Activated T-cell treated with anti-CD3 and anti-CD28 coated beads, Interleukin-2, amount 50 U/mL, for 4 hours (primary cell): ENCODE results near the gene LAMA2. TPM values are rescaled to one million over a fixed set of nuclear protein-coding genes. Genes with fewer than 3 reads are reported as not detected.

ENCODE experiments used
- ATAC-seq, 2 donors: fragments of 200-7000 bp; cut with Tn5 transposase; one replicate each; pipeline ENCODE4 v1.10.0; 2021
- DNase-seq: peaks from one replicate; pipeline ENCODE4 v3.0.0-alpha.2; 2020
- H3K27me3 Mint-ChIP-seq: one replicate; pipeline ENCODE4 v1.8.0; 2021; ENCODE audit warnings: low read depth, mixed read lengths
- H3K36me3 Mint-ChIP-seq: one replicate; pipeline ENCODE4 v1.8.0; 2022; ENCODE audit warnings: mixed read lengths; ENCODE audit not compliant: insufficient read depth
- H3K4me1 Mint-ChIP-seq: one replicate; pipeline ENCODE4 v1.8.0; 2021; ENCODE audit warnings: low read depth, mixed read lengths
- H3K4me3 Mint-ChIP-seq: one replicate; pipeline ENCODE4 v1.8.0; 2021; ENCODE audit warnings: mild to moderate bottlenecking, moderate library complexity, mixed read lengths
- H3K9me3 Mint-ChIP-seq: one replicate; pipeline ENCODE4 v1.8.0; 2021; ENCODE audit warnings: mixed read lengths
- total RNA-seq, 3 donors: library from RNA; stranded (reverse); gene quantifications; one replicate each; pipeline ENCODE4 v1.2.1, GENCODE V29; 2021

LAMA2 gene
- total RNA-seq, 3 donors from 2014 or later: 2.1 to 4.7 (median 3.8) TPM

DNA sequence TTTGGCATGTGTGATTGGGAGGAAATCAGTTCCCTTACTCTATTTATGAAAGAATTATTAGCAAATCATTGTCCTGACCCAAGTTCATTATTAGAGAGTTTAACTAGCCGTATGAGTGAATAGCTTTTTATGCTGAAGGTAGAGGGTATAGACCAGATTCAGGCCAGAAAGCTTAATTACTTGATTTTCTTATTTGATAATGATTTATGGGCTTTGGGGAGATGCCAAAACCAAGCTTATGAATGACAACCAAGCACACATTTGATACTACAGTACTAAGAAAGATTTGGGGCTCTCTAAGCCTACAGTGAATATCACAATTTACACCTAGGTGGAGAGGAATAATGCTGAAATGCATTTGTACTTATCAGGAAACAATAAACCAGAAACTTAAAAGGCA lies 633.8 kb downstream of the LAMA2 start:
- DNase-seq: no peak
- no peaks in the 10 kb centered on the region for H3K27me3 Mint-ChIP-seq
- H3K36me3 Mint-ChIP-seq: peaks cover 4% of the 10 kb centered on the region
- no peak for ATAC-seq
- no peak overlapping the region for H3K4me3 Mint-ChIP-seq
- H3K4me1 Mint-ChIP-seq: peaks cover 5% of the 10 kb centered on the region
- no peaks in the 10 kb centered on the region for H3K9me3 Mint-ChIP-seq

GRCh38 chr6:129517288-129517687 lies 634.4 kb downstream of the LAMA2 start:
- H3K36me3 Mint-ChIP-seq: peaks cover 3% of the 10 kb centered on the region
- DNase-seq: no peak
- no peak for ATAC-seq
- H3K4me1 Mint-ChIP-seq: peaks cover 5% of the 10 kb centered on the region
- H3K9me3 Mint-ChIP-seq: no peaks in the 10 kb centered on the region
- no peak overlapping the region for H3K4me3 Mint-ChIP-seq
- no peaks in the 10 kb centered on the region for H3K27me3 Mint-ChIP-seq

- peaks cover 5% of the 10 kb centered on the region for H3K4me1 Mint-ChIP-seq
- no peak for DNase-seq
- H3K27me3 Mint-ChIP-seq: no peaks in the 10 kb centered on the region
- ATAC-seq: no peak
- H3K9me3 Mint-ChIP-seq: no peaks in the 10 kb centered on the region
- H3K4me3 Mint-ChIP-seq: no peak overlapping the region
- no peaks in the 10 kb centered on the region for H3K36me3 Mint-ChIP-seq
Observed at GRCh38 chr6:129519750-129520149, 636.8 kb downstream of the LAMA2 start.

DNA sequence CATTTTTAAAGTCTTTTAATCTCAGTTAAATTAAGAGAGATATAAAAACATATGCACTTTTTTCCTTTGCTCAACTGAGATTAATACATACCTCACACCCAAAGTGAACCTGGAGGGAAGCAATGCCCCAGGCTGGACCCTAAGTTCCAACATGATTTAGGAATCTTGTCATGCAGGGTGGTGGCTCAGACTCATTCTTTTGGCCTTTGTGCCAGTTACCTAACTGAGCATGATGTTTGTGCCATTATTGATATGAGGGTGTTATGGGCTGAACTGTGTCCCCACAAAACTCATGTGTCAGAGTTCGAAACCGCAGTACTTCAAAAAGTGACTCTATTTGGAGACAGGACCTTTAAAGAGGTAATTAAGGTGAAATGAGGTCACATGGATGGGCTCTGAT lies 639.0 kb downstream of the LAMA2 start:
- ATAC-seq (no peak), DNase-seq (no peak)
- no peak overlapping the region for H3K4me3 Mint-ChIP-seq
- no peaks in the 10 kb centered on the region for H3K36me3 Mint-ChIP-seq
- no peaks in the 10 kb centered on the region for H3K9me3 Mint-ChIP-seq
- H3K4me1 Mint-ChIP-seq: peaks cover 5% of the 10 kb centered on the region
- no peaks in the 10 kb centered on the region for H3K27me3 Mint-ChIP-seq

DNA sequence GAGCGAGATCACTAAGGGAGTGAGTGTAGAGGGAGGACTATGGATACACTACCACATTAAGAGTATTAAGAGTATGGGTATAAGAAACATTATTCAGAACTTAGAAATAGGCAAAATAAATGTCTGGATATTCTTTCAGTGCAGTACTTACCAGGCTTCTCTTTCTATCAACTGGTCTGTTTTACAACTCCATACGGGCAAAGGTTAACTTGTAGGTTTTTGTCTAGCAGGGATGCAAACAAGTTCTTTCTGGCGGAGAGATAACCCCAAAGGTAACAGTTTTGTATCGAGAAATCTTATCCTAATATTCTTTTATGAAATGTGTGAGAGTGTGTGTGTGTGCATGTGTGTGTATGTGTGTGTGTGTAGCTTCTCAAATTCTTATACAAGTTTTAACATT lies 640.9 kb downstream of the LAMA2 start:
- no peak overlapping the region for H3K4me3 Mint-ChIP-seq
- no peaks in the 10 kb centered on the region for H3K36me3 Mint-ChIP-seq
- DNase-seq (no peak), ATAC-seq (no peak)
- no peaks in the 10 kb centered on the region for H3K9me3 Mint-ChIP-seq
- peaks cover 2% of the 10 kb centered on the region for H3K27me3 Mint-ChIP-seq
- H3K4me1 Mint-ChIP-seq: peaks cover 5% of the 10 kb centered on the region

DNA sequence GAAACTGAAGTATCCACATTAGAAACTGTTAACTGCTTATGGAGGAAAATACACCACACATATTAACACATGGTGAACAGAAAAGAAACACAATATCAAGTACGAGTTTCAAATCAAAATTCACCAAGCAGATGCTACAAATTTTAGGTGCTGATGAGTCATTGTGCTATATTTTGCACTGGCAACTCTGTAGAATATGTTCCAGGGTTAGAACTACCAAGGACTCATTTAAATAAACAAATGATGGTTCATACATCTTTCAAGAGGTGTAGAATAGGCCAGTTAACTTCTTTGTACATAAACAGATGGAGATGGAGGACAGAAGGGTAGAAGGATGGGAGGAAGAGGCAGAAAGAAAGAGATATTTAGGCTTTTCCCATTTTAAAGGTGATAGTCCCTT lies 642.1 kb downstream of the LAMA2 start:
- no peak for DNase-seq
- Mint-ChIP-seq H3K9me3 (no peaks in the 10 kb centered on the region), H3K36me3 (no peaks in the 10 kb centered on the region), H3K4me1 (peaks cover 5% of the 10 kb centered on the region), H3K27me3 (peaks cover 2% of the 10 kb centered on the region), H3K4me3 (no peak overlapping the region)
- no peak for ATAC-seq

DNA sequence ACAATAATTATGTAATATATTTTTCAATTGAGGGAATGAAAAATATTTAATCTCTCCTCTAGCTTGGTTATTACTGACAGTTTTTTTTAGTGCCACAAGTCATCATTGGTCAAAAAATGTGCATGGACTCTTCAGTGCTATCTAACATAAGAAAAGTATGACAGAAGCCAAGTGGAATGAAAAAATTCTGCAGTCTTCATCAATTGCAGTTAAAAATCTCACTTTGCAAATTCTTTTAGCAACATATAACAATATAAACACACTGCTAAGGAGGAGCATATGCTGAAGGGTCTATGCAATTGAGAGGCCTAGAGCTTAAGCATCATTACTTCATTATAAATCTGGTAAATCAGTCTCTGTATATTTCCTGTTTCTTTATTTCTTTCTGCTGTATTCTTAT lies 652.0 kb downstream of the LAMA2 start:
- H3K27me3 Mint-ChIP-seq: no peaks in the 10 kb centered on the region
- no peak overlapping the region for H3K4me3 Mint-ChIP-seq
- H3K9me3 Mint-ChIP-seq: peaks cover 7% of the 10 kb centered on the region
- no peaks in the 10 kb centered on the region for H3K4me1 Mint-ChIP-seq
- no peaks in the 10 kb centered on the region for H3K36me3 Mint-ChIP-seq
- no peak for ATAC-seq
- DNase-seq: no peak

- ATAC-seq (no peak), DNase-seq (no peak)
- Mint-ChIP-seq H3K36me3 (no peaks in the 10 kb centered on the region), H3K27me3 (no peaks in the 10 kb centered on the region), H3K4me1 (no peaks in the 10 kb centered on the region), H3K4me3 (no peak overlapping the region), H3K9me3 (peaks cover 7% of the 10 kb centered on the region)
Observed at GRCh38 chr6:129536271-129536670, 653.3 kb downstream of the LAMA2 start.

- Mint-ChIP-seq H3K27me3 (no peaks in the 10 kb centered on the region), H3K4me1 (peaks cover under 1% of the 10 kb centered on the region), H3K36me3 (no peaks in the 10 kb centered on the region), H3K9me3 (peaks cover 2% of the 10 kb centered on the region), H3K4me3 (no peak overlapping the region)
- ATAC-seq (no peak), DNase-seq (no peak)
Observed at GRCh38 chr6:129539032-129539431, 656.1 kb downstream of the LAMA2 start.

DNA sequence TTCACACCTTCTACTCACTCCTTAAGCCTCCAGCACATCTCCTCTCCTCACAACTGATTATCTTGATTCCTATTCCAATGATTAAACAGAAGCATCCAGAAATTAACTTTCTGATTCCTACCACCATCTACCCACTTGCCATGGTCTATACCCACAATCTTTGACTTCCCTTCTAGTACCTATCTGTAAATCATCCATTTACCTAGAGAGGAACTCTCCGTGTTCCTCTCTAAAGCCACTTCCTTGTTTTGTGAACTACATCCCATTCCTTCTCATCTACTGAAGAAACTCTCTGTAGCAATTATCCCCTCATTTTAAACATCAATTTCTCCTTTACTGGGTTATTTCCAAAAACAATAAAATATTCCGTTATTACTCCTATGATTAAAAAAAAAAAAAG lies 659.8 kb downstream of the LAMA2 start:
- Mint-ChIP-seq H3K36me3 (peaks cover 2% of the 10 kb centered on the region), H3K9me3 (no peaks in the 10 kb centered on the region), H3K4me1 (peaks cover 3% of the 10 kb centered on the region), H3K27me3 (no peaks in the 10 kb centered on the region), H3K4me3 (no peak overlapping the region)
- ATAC-seq (no peak), DNase-seq (no peak)

DNA sequence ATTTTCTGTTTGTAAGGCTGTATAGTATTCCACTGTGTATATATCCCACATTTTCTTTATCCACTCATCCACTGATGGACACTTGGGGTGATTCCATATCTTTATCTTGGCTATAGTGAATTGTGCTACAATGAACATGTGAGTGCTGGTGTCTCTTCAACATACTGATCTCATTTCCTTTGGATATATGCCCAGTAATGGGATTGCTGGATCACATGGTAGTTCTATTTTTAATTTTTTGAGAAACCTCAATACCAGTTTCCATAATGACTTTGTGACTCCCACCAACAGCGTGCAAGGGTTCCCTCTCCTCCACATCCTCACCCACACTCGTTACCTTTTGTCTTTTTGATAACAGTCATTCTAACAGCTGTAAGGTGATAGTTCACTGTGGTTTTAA lies 661.0 kb downstream of the LAMA2 start:
- Mint-ChIP-seq H3K4me1 (peaks cover 3% of the 10 kb centered on the region), H3K4me3 (no peak overlapping the region), H3K9me3 (no peaks in the 10 kb centered on the region), H3K36me3 (peaks cover 2% of the 10 kb centered on the region), H3K27me3 (no peaks in the 10 kb centered on the region)
- DNase-seq: no peak
- ATAC-seq: no peak

DNA sequence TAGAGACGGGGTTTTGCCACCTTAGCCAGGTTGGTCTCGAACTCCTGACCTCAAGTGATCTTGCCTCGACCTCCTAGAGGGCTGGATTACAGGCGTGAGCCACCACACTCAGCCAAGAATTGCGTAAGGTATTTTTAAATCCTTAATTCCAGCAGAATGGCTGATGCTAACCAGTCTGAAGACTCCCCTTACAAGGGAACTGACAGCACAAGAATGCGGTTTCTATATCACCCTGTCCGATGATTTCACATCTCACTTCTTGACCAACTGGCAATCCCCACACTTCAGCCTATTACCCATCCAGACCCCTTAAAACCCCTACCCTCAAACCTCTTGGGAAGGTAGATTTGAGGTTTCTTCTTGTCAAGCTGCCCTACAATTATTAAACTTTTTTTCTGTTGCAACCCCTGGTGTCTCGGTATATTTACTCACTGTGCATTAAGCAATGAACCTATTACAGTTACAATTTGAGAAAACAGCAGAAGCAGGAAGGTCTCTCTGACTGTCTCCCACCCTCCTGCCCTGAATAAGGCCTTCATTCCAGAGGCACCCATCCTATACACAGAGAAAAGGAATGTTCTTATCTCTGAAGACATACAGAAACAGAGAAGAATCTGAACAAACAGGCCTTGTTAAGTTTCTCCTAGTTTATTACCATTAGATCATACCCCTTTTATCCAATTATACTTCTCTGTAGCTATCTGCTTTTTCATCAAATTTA lies 662.1 kb downstream of the LAMA2 start:
- no peaks in the 10 kb centered on the region for H3K27me3 Mint-ChIP-seq
- ATAC-seq: no peak
- DNase-seq: no peak
- H3K4me1 Mint-ChIP-seq: peaks cover 3% of the 10 kb centered on the region
- no peaks in the 10 kb centered on the region for H3K9me3 Mint-ChIP-seq
- H3K36me3 Mint-ChIP-seq: peaks cover 2% of the 10 kb centered on the region
- no peak overlapping the region for H3K4me3 Mint-ChIP-seq

- DNase-seq (no peak), ATAC-seq (no peak)
- no peaks in the 10 kb centered on the region for H3K27me3 Mint-ChIP-seq
- peaks cover 2% of the 10 kb centered on the region for H3K36me3 Mint-ChIP-seq
- H3K4me3 Mint-ChIP-seq: no peak overlapping the region
- H3K9me3 Mint-ChIP-seq: no peaks in the 10 kb centered on the region
- H3K4me1 Mint-ChIP-seq: peaks cover 3% of the 10 kb centered on the region
Observed at GRCh38 chr6:129546702-129547101, 663.8 kb downstream of the LAMA2 start.

DNA sequence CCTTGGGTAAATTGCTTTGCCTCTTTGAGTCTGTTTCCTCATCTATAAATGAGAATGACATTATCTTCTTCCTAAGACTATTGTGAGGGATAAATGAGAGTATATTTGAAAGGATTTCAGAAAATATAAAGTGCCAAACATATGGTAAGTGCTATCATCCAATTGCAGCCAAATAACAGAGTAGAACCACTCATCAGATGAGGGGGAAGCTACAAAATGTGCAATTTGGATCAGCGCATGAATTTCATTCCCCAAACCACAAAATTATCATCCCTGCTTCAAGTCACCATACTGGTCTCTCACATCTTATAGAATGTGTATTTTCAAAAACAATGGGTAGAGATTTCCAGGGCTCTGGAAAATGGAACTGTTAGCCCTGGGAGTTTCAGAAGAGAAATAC lies 668.5 kb downstream of the LAMA2 start:
- no peaks in the 10 kb centered on the region for H3K27me3 Mint-ChIP-seq
- no peak for DNase-seq
- no peaks in the 10 kb centered on the region for H3K4me1 Mint-ChIP-seq
- H3K36me3 Mint-ChIP-seq: no peaks in the 10 kb centered on the region
- H3K4me3 Mint-ChIP-seq: no peak overlapping the region
- ATAC-seq: no peak
- no peaks in the 10 kb centered on the region for H3K9me3 Mint-ChIP-seq

DNA sequence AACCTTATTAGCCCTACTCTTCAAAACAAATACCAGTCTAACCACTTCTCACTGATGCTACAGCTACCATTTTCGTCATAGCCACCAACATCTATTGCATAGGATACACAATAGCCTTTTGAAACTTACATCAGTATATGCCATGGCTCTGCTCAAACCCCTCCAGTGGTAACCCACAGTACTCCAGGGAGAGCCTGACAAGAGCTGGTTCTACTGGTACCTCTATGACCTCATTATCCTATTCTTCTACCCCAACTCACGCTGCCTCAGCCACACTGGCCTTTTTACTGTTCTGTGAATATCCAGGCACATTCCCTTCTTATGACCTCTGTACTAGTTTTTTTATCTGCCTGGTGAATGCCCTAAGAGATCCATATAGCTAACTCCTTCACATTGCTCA lies 669.5 kb downstream of the LAMA2 start:
- ATAC-seq (no peak), DNase-seq (no peak)
- Mint-ChIP-seq H3K36me3 (no peaks in the 10 kb centered on the region), H3K27me3 (no peaks in the 10 kb centered on the region), H3K9me3 (no peaks in the 10 kb centered on the region), H3K4me3 (no peak overlapping the region), H3K4me1 (no peaks in the 10 kb centered on the region)
